ENCODE results near the gene F11R.

Gene F11R

DNA sequence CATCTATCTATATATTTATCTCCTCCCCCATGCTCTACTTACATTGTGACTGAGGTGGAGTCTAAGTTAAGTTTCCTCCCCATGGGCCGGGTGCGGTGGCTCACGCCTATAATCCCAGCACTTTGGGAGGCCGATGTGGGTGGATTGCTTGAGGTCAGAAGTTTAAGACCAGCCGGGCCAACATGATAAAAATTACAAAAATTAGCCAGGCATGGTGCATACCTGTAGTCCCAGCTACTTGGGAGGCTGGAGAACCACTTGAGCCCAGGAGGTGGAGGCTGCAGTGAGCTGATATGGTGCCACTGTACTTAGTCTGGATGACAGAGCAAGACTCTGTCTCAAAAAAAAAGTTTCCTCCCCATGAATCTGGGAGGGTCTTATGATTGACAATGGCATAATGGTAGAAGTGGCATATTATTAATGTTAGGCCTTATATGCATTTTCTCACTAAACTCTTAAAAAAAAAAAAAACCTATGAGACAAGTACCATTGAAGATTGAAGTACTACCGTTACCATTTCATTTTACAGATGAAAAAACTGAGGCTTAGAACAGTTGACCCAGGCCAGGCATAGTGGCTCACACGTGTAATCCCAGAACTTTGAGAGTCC is 11.2 kb downstream of the F11R start:
- TF ChIP-seq, protein P1, sequence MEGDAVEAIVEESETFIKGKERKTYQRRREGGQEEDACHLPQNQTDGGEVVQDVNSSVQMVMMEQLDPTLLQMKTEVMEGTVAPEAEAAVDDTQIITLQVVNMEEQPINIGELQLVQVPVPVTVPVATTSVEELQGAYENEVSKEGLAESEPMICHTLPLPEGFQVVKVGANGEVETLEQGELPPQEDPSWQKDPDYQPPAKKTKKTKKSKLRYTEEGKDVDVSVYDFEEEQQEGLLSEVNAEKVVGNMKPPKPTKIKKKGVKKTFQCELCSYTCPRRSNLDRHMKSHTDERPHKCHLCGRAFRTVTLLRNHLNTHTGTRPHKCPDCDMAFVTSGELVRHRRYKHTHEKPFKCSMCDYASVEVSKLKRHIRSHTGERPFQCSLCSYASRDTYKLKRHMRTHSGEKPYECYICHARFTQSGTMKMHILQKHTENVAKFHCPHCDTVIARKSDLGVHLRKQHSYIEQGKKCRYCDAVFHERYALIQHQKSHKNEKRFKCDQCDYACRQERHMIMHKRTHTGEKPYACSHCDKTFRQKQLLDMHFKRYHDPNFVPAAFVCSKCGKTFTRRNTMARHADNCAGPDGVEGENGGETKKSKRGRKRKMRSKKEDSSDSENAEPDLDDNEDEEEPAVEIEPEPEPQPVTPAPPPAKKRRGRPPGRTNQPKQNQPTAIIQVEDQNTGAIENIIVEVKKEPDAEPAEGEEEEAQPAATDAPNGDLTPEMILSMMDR (IDR thresholded peaks at IDR 0.05; ENCODE audit: extremely low read depth, insufficient read depth, missing control alignments) = no peak
- in situ Hi-C loops (cut with MboI; ENCODE audit: low pct_unique_long_range_greater_than_20kb, low sequenced_read_pairs, unreplicated experiment) = no loop called here
- no peak for DNase-seq (ENCODE audit: low spot score)

DNA sequence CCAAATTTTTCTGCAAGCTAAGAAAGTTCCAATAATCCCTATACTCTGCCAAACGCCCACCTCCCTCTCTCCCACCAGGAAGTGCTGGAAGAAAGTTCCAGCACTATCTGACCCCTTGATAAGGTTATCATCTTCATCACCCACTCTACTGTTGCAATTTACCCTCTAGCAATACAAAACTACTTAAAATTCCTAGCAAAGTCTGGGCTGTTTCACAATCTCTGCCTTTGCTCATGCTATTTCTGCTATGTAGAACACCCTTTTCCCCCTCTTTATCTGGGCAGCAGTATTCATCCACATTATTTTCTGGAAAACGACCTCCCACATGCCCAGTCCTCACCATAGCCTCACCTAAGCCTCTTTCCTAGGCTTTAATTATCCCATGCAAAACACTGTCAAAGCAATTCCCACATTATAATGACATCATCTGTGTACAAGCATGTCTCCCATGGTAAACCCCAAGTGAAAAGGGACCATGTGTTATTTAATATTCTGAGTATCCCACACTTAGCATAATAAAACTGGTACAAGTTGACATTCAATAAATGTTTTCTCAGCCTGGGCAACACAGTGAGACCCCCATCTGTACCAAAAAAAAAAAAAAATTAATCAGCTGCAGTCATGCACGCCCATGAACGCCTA is 12.0 kb downstream of the F11R start:
- DNase-seq (ENCODE audit: low spot score) = no peak
- in situ Hi-C loops (cut with MboI; ENCODE audit: low pct_unique_long_range_greater_than_20kb, low sequenced_read_pairs, unreplicated experiment) = no loop called here
- TF ChIP-seq, protein P1 (IDR thresholded peaks at IDR 0.05; ENCODE audit: extremely low read depth, insufficient read depth, missing control alignments) = no peak

DNA sequence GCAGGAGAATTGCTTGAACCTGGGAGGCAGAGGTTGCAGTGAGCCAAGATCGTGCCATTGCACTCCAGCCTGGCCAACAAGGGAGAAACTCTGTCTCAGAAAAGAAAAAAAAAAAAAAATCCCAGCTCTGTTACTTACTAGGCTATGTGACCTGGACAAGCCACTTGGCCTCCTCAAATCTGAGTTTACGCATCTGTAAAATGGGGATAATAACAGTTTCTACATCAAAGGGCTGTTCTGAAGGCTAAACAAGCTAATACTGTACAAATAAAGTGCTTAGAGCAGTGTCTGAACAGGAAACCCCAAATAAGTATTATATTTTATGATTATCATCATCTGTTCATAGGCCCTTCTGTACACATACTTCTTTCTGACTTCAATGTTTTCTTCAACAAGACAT is 13.6 kb downstream of the F11R start:
- TF ChIP-seq, protein P1 (IDR thresholded peaks at IDR 0.05; ENCODE audit: extremely low read depth, insufficient read depth, missing control alignments) = no peak
- in situ Hi-C loops (cut with MboI; ENCODE audit: low pct_unique_long_range_greater_than_20kb, low sequenced_read_pairs, unreplicated experiment) = no loop called here
- DNase-seq (ENCODE audit: low spot score) = no peak

DNA sequence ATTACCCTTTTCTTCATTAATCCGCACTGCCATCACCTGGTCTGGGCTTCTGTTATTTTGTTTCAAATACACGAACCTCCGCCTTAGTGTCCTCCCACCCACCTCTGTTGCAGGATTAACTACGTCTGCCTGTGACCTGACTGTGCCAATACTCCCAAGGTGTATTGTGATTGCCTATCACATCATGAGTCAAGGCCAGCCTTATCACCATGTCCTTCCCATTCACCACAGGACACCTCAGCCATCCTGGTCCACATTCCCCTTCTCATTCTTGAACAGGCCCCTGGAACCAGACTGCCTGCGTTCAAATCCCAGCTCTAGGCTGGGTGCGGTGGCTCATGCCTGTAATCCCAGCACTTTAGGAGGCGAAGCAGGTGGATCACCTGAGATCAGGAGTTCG is 14.4 kb downstream of the F11R start:
- no peak for DNase-seq (ENCODE audit: low spot score)
- in situ Hi-C loops (cut with MboI; ENCODE audit: low pct_unique_long_range_greater_than_20kb, low sequenced_read_pairs, unreplicated experiment) = no loop called here
- TF ChIP-seq, protein P1 (IDR thresholded peaks at IDR 0.05; ENCODE audit: extremely low read depth, insufficient read depth, missing control alignments) = no peak

DNA sequence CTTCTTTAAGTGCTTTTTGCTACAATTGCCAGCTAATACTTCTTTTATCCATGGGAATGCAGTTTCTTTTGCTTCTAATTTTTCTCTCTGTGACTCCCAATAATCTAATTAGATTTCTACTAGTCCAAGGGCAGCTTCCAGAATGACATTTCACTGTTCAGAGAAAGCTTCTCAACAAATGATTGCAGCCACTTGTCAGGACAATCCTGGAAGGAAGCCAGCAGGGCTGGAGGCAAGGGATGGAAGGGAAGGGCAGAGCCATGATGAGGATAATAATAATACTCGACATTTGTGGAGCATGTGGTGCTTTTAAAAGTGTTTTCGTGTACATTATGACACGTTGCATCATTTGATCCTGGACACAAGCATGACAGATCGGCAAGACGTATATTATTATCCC is 19.4 kb downstream of the F11R start:
- in situ Hi-C loops (cut with MboI; ENCODE audit: low pct_unique_long_range_greater_than_20kb, low sequenced_read_pairs, unreplicated experiment) = no loop called here
- DNase-seq (ENCODE audit: low spot score) = no peak

DNA sequence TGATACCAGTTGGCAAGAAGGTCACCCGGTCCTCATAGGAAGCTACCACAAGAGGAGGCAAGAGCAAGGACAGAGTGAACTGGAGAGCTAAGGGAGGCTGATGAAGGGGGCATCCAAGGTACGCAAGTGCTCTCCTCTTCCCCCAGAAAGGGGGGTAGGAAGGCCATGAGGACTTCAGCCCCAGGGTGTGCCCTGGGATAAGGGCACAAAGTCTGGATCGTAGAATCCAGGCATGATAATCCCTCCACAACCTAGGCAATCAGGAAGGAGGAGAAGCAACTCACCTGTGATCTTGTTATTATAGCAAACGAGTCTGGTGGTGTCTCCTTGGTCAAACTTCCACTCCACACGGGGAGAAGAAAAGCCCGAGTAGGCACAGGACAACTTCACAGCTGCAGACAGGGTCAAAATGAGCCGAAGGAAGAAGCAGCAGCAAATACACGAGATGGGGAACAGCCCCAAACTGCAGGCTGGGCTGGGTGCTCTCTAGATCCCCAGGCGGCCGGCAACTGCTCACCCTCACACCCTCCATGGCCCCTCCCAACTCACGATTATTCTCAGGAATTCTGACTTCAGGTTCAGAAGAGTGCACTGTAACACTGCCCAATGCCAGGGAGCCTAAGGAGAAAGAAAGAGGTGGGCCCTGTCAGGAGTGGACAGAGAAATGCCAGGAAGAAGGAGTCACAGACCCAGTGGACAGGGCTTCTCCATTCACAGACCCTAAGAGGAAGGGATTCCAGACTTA is 20.0 kb downstream of the F11R start:
- in situ Hi-C loops (cut with MboI; ENCODE audit: low pct_unique_long_range_greater_than_20kb, low sequenced_read_pairs, unreplicated experiment) = no loop called here
- no peak for DNase-seq (ENCODE audit: low spot score)
- TF ChIP-seq, protein P1 (IDR thresholded peaks at IDR 0.05; ENCODE audit: extremely low read depth, insufficient read depth, missing control alignments) = no peak

More for the DNA sequence above, 19.4 kb downstream of the F11R start:
- TF ChIP-seq, protein P1 (IDR thresholded peaks at IDR 0.05; ENCODE audit: extremely low read depth, insufficient read depth, missing control alignments) = no peak

All from GM13977 (cell line).